ENCODE data around the gene TOMM34. TPM values are rescaled to one million over a fixed set of nuclear protein-coding genes. Genes with fewer than 3 reads are reported as not detected.

Gene TOMM34
- total RNA-seq, 1 donor from 2014 or later: 62.3 TPM

- DNase-seq (ENCODE audit: low read depth): no peak
- TF ChIP-seq, protein P1, sequence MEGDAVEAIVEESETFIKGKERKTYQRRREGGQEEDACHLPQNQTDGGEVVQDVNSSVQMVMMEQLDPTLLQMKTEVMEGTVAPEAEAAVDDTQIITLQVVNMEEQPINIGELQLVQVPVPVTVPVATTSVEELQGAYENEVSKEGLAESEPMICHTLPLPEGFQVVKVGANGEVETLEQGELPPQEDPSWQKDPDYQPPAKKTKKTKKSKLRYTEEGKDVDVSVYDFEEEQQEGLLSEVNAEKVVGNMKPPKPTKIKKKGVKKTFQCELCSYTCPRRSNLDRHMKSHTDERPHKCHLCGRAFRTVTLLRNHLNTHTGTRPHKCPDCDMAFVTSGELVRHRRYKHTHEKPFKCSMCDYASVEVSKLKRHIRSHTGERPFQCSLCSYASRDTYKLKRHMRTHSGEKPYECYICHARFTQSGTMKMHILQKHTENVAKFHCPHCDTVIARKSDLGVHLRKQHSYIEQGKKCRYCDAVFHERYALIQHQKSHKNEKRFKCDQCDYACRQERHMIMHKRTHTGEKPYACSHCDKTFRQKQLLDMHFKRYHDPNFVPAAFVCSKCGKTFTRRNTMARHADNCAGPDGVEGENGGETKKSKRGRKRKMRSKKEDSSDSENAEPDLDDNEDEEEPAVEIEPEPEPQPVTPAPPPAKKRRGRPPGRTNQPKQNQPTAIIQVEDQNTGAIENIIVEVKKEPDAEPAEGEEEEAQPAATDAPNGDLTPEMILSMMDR (IDR thresholded peaks at IDR 0.05; ENCODE audit: insufficient read depth, low read length, poor library complexity, severe bottlenecking): no peak
- H3K36me3 ChIP-seq (ENCODE audit: control insufficient read depth, insufficient read depth, low read length): no peaks in the 10 kb centered on the region
- no peak overlapping the region for H3K4me3 ChIP-seq (ENCODE audit: low read depth, low read length)
- no peaks in the 10 kb centered on the region for H3K27me3 ChIP-seq (ENCODE audit: control insufficient read depth, insufficient read depth, low read length)
Measured at GRCh38 chr20:44990957-44991356, 30.8 kb upstream of the TOMM34 start.

DNA sequence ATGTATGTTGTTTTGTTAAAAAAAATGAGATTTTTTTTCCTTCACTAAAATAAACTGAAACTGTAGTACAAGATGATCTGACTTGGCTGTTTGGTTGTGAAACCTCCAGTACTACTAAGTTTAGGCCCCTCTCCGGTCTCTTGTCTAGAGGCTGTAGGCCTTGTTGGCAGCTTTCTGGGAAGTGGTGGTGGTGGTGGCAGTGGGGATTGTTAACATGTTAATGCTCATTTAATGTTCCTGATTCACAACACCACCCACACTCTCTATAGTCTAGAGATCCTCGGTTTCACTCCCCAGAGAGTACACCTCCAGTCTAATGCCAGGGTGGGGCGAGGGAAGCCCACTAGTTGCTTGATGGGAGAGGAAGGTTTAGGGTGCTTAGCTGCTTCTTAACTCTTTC, 30.2 kb upstream of the TOMM34 start:
- DNase-seq (ENCODE audit: low read depth): no peak
- Histone ChIP-seq H3K36me3 (ENCODE audit: control insufficient read depth, insufficient read depth, low read length) (no peaks in the 10 kb centered on the region), H3K4me3 (ENCODE audit: low read depth, low read length) (no peak overlapping the region), H3K27me3 (ENCODE audit: control insufficient read depth, insufficient read depth, low read length) (no peaks in the 10 kb centered on the region)
- TF ChIP-seq, protein P1 (IDR thresholded peaks at IDR 0.05; ENCODE audit: insufficient read depth, low read length, poor library complexity, severe bottlenecking): no peak

GRCh38 chr20:44988631-44989171, 28.5 kb upstream of the TOMM34 start:
- H3K36me3 ChIP-seq (ENCODE audit: control insufficient read depth, insufficient read depth, low read length): no peaks in the 10 kb centered on the region
- no peak overlapping the region for H3K4me3 ChIP-seq (ENCODE audit: low read depth, low read length)
- TF ChIP-seq, protein P1 (IDR thresholded peaks at IDR 0.05; ENCODE audit: insufficient read depth, low read length, poor library complexity, severe bottlenecking): no peak
- no peak for DNase-seq (ENCODE audit: low read depth)
- no peaks in the 10 kb centered on the region for H3K27me3 ChIP-seq (ENCODE audit: control insufficient read depth, insufficient read depth, low read length)

- no peak overlapping the region for H3K4me3 ChIP-seq (ENCODE audit: low read depth, low read length)
- no peaks in the 10 kb centered on the region for H3K36me3 ChIP-seq (ENCODE audit: control insufficient read depth, insufficient read depth, low read length)
- DNase-seq (ENCODE audit: low read depth): no peak
- H3K27me3 ChIP-seq (ENCODE audit: control insufficient read depth, insufficient read depth, low read length): no peaks in the 10 kb centered on the region
- TF ChIP-seq, protein P1 (IDR thresholded peaks at IDR 0.05; ENCODE audit: insufficient read depth, low read length, poor library complexity, severe bottlenecking): no peak
Measured at GRCh38 chr20:44983093-44983674, 23.0 kb upstream of the TOMM34 start.

DNA sequence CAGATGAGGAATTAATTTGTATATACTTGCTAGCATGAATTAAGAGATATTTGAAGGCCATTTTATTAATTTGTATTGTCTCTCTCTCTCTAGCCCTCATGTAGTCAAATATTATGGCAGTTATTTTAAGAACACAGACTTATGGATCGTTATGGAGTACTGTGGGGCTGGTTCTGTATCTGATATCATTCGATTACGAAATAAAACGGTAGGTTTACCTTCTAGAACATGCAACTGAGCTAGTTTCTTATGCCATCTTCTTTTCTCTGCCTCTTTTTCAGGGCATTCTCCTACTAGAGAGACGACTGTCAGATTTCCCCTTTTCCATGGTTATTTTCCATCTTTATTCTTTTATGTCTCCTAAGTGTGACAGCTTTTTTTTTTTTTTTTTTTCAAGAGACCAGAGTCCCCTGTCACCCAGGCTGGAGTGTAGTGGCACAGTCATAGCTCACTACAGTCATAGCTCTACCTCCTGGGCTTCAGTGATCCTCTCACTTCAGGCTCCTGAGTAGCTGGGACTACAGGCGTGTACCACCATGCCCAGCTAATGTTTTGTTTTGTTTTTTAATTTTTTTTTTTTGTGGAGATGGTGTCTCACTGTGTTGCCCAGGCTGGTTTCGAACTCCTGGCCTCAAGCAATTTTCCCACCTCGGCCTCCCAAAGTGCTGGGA, 21.7 kb upstream of the TOMM34 start:
- no peaks in the 10 kb centered on the region for H3K27me3 ChIP-seq (ENCODE audit: control insufficient read depth, insufficient read depth, low read length)
- no peak overlapping the region for H3K4me3 ChIP-seq (ENCODE audit: low read depth, low read length)
- no peaks in the 10 kb centered on the region for H3K36me3 ChIP-seq (ENCODE audit: control insufficient read depth, insufficient read depth, low read length)
- no peak for DNase-seq (ENCODE audit: low read depth)
- TF ChIP-seq, protein P1 (IDR thresholded peaks at IDR 0.05; ENCODE audit: insufficient read depth, low read length, poor library complexity, severe bottlenecking): no peak
